Fibroblast of villous mesenchyme (primary cell): ENCODE data around the gene C2CD3. TPM values are rescaled to one million over a fixed set of nuclear protein-coding genes. Genes with fewer than 3 reads are reported as not detected.

Experiments used
- DNase-seq: peaks from one replicate; pipeline ENCODE4 v3.0.0-alpha.2; 2010; ENCODE audit warnings: low read depth
- H3K4me3 ChIP-seq: 2 replicates; pipeline ENCODE4 v1.5.1; 2011; ENCODE audit warnings: low read depth, mild to moderate bottlenecking, low read length
- CTCF ChIP-seq: IDR thresholded peaks from 2 replicates; pipeline ENCODE4 v1.5.1; 2012; ENCODE audit warnings: low read depth, mild to moderate bottlenecking, low read length; ENCODE audit not compliant: insufficient read depth
- total RNA-seq: library from RNA; depleted of rRNA; stranded (reverse); fragments of >200 nt; gene quantifications from 2 replicates; pipeline ENCODE4 v1.2.3, GENCODE V29; 2012

Gene C2CD3
- total RNA-seq, 1 donor: 54.4 TPM

- TF ChIP-seq CTCF: no peak
- peak; percentile 43 for DNase-seq
- H3K4me3 ChIP-seq: no peak overlapping the region
Observed at GRCh38 chr11:74185285-74185684, 14.5 kb upstream of the C2CD3 start.

GRCh38 chr11:74182635-74183034, 11.8 kb upstream of the C2CD3 start:
- no peak overlapping the region for H3K4me3 ChIP-seq
- no peak for TF ChIP-seq CTCF
- no peak for DNase-seq

GRCh38 chr11:74179234-74180052, 8.6 kb upstream of the C2CD3 start:
- DNase-seq: peak; percentile 26
- H3K4me3 ChIP-seq: no peak overlapping the region
- TF ChIP-seq CTCF: no peak

GRCh38 chr11:74175920-74176319, 5.1 kb upstream of the C2CD3 start:
- DNase-seq: no peak
- no peak for TF ChIP-seq CTCF
- H3K4me3 ChIP-seq: no peak overlapping the region

- peak overlapping the region; percentile 96 for H3K4me3 ChIP-seq
- TF ChIP-seq CTCF: no peak
- no peak for DNase-seq
Observed at GRCh38 chr11:74171997-74172396, 1.2 kb upstream of the C2CD3 start.

GRCh38 chr11:74171630-74171968, 797 bp upstream of the C2CD3 start:
- no peak for DNase-seq
- H3K4me3 ChIP-seq: peak overlapping the region; percentile 96
- no peak for TF ChIP-seq CTCF
